HG02798 (cell line): ENCODE measurements around the gene PRKAB1.
"Not testable (repeated sequence)": the region's sequence is repeated elsewhere in the genome, so short reads cannot be mapped to it uniquely, and the experiment has no call there.

Experiments used
- ATAC-seq: cut with Tn5 transposase; IDR thresholded peaks from one replicate; pipeline ENCODE4 v1.9.1; 2021; ENCODE audit warnings: mild to moderate bottlenecking; ENCODE audit not compliant: unreplicated experiment, poor library complexity

The PRKAB1 gene

GRCh38 chr12:119706427-119706826 is 38.5 kb downstream of the PRKAB1 start:
- not testable (repeated sequence) for ATAC-seq

- ATAC-seq: no peak
Observed at GRCh38 chr12:119710374-119710964, 42.5 kb downstream of the PRKAB1 start.

GRCh38 chr12:119710965-119711551 is 43.1 kb downstream of the PRKAB1 start:
- no peak for ATAC-seq

- no peak for ATAC-seq
Observed at GRCh38 chr12:119711693-119712092, 43.8 kb downstream of the PRKAB1 start.

DNA sequence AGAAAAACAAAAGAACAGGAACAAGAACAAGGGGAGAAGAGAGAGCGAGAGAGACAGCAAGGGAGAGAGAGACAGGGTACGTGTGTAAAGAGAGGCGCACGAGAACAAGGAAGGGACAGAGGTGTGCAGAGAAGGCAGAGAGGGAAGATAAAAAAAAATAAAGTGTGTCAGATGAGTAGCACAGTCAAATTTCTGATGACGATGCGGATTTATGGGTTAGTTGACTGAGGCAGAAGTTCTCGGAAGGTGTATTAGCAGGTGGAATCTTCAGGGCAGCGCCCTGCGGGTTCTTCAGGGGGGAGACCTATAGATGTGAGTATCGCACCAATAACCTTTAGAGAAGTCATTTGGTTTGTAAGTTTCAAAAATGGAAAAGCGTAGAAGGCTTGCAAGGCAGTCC is 44.8 kb downstream of the PRKAB1 start:
- ATAC-seq: no peak

DNA sequence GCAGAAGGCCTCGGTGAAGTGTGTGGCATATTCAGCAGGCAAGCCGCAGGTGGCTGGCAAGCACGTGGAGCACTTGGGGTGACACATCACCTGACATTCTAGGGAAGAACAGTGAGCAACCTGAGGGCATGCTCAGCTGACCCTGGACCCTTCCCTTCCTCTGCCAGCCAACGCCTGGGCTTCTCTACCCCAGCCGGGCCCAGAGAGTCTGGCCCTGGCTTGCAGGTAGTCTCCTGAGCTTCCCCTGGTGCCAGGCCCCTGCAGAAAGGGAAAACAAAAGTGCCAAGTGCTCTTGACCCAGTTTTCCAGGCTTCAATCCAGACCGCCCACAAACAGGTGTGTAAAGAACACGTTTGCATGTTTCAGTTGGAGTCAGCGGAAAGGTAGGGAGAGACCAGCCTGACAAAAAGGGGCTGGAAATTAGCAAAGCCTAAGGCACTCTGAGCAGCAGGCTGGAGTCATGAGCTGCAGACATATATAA is 45.7 kb downstream of the PRKAB1 start:
- no peak for ATAC-seq

DNA sequence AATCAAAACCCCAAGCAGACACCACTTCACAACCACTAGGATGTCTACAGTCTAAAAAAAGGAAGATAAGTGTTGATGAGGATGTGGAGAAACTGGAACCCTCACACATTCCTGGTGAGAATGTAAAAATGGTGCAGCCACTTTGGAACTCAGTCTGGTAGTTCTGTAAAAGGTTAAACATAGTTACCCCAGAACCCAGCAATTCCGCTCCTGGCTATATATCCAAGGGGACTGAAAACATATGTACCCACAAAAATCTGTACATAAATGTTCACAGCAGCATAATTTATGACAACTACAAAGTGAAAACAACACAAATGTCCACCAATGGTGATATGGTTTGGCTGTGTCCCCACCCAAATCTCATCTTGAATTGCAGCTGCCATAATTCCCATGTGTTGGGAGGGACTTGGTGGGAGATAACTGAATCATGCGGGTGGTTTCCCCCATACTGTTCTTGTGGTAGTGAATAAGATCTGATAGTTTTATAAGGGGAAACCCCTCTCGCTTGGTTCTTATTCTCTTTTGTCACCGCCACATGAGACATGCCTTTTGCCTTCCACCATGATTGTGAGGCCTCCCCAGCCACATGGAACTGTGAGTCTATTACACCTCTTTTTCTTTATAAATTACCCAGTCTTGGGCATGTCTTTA is 46.8 kb downstream of the PRKAB1 start:
- ATAC-seq: no peak

GRCh38 chr12:119715268-119715620 is 47.3 kb downstream of the PRKAB1 start:
- no peak for ATAC-seq

DNA sequence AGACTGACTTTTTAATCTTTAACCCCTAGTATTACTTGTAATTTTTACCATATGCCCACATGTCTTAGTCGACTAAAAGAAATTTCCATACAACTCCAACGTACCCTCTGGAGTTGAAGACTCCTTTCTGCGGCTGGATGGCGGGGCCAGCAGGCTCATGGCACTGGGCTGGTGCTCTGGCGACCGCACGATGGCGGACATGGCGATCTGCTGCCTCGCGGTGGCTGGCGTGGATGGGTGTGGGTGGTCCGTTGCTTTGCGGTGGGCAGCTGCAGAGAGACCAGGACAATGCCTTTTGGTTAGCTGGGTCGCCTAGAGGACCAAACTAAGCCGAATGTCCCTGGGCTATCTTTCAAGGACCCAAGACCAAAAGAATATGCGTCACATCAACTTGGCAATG is 50.2 kb downstream of the PRKAB1 start:
- ATAC-seq: no peak

- ATAC-seq: no peak
Observed at GRCh38 chr12:119720349-119720748, 52.4 kb downstream of the PRKAB1 start.

GRCh38 chr12:119721306-119721705 is 53.4 kb downstream of the PRKAB1 start:
- ATAC-seq: no peak

DNA sequence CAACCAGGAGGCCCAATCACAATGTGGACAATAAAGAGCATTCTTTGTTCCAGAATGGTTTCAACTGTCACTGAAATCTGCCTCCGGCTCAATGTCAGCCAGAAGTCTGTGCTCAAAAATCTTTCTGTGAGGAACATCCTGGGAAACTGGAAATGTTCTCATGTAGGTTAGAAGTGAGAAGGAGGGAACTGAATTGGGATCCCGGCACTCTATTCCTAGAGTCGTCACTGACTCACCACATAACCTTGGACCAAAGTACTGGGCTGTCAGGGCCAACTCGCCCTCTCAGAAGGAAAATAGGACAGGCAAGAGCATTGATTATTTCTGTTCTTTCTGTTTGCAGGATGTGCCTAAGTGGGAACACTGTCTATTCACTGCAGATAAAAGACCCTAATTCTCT is 57.6 kb downstream of the PRKAB1 start:
- no peak for ATAC-seq

- ATAC-seq: no peak
Observed at GRCh38 chr12:119727600-119728443, 59.9 kb downstream of the PRKAB1 start.

- ATAC-seq: no peak
Observed at GRCh38 chr12:119728444-119728745, 60.5 kb downstream of the PRKAB1 start.

- no peak for ATAC-seq
Observed at GRCh38 chr12:119729871-119730270, 61.9 kb downstream of the PRKAB1 start.

DNA sequence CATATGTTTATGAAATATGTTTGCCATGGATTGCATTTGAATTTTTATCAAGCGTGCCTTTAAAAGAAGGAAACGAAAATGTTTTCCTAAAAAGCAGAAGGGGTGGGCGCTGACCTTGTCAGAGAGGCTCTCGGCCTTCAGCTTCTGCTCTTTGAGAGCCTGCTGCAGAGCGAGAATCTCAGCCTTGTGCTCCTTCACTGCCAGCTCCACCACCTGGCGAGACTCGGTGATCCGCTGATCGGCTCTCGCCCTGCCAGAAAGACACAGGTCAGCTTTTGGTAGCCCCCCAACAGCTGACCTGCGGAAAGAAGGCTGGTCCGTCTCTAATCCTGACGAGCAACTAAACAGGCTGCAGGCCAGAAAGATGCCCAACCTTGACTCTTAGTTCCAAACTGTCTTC is 62.4 kb downstream of the PRKAB1 start:
- no peak for ATAC-seq
